B cell (primary cell): ENCODE results near the gene NSF. TPM values are rescaled to one million over a fixed set of nuclear protein-coding genes. Genes with fewer than 3 reads are reported as not detected.

Source experiments
- ATAC-seq: fragments of 200-7000 bp; cut with Tn5 transposase; one replicate; pipeline ENCODE4 v1.10.0; 2021; ENCODE audit warnings: low read depth, mild to moderate bottlenecking, moderate number of reproducible peaks, moderate library complexity
- CTCF ChIA-PET: fragments of 350-600 bp; sonication (Branson Sonifier 250); formaldehyde crosslinking; loops from one replicate; lab custom pipeline; 2021; ENCODE audit warnings: antibody characterized with exemption, inconsistent platforms; lab: Charles Lee
- POLR2A ChIA-PET: fragments of 350-600 bp; sonication (Branson Sonifier 250); formaldehyde crosslinking; loops from one replicate; lab custom pipeline; 2021; ENCODE audit warnings: antibody characterized with exemption; lab: Charles Lee
- DNase-seq: peaks from one replicate; pipeline ENCODE4 v3.0.0; 2013
- H2AFZ ChIP-seq: 2 replicates; pipeline ENCODE4 v1.6.1; 2012; ENCODE audit warnings: mild to moderate bottlenecking, low read depth, low read length; ENCODE audit not compliant: insufficient read depth, poor library complexity, severe bottlenecking
- H3K27ac ChIP-seq, 2 donors: 1 replicate in 1 of 2; 2 replicates in 1 of 2; pipeline ENCODE4 v1.5.1; 2012 to 2013; ENCODE audit warnings: low read length in 2 of 2, mild to moderate bottlenecking in 2 of 2, moderate library complexity in 1 of 2
- H3K27me3 ChIP-seq, 4 experiments: fragments of 200-600 bp in 1 of 4; sonication (generic) in 1 of 4; replicated peaks in 1 of 4; 1 replicate in 2 of 4; 2 replicates in 2 of 4; pipeline versions ENCODE4 v1.6.1 to v1.7.0; 2013 to 2016; ENCODE audit warnings: low read length in 3 of 4, mild to moderate bottlenecking in 2 of 4, mixed read lengths in 1 of 4, moderate library complexity in 1 of 4; ENCODE audit not compliant: insufficient read depth in 4 of 4, control insufficient read depth in 3 of 4; ENCODE audit errors: control extremely low read depth in 1 of 4
- H3K36me3 ChIP-seq, 2 experiments: replicated peaks in 1 of 2; 1 replicate in 1 of 2; 2 replicates in 1 of 2; pipeline versions ENCODE4 v1.6.1 to v1.7.1; 2013; ENCODE audit warnings: low read length in 1 of 2; ENCODE audit not compliant: insufficient read depth in 2 of 2, control insufficient read depth in 1 of 2; ENCODE audit errors: control extremely low read depth in 1 of 2, extremely low read depth in 1 of 2
- H3K4me1 ChIP-seq, 2 donors: fragments of 200-600 bp in 1 of 2; sonication (generic) in 1 of 2; 1 replicate in 1 of 2; 2 replicates in 1 of 2; pipeline versions ENCODE4 v1.5.1 to v1.6.1; 2013 to 2017; ENCODE audit warnings: low read length in 2 of 2; ENCODE audit not compliant: control insufficient read depth in 2 of 2, insufficient read depth in 2 of 2
- H3K4me2 ChIP-seq: replicated peaks from 2 replicates; pipeline ENCODE3; 2012; ENCODE audit warnings: mild to moderate bottlenecking, low read depth, low read length; ENCODE audit not compliant: poor library complexity, severe bottlenecking
- H3K4me3 ChIP-seq, 5 experiments: fragments of 200-600 bp in 1 of 5; sonication (generic) in 1 of 5; 1 replicate in 3 of 5; 2 replicates in 2 of 5; pipeline versions ENCODE4 v1.5.1 to v1.7.0; 2011 to 2016; ENCODE audit warnings: low read length in 4 of 5, mild to moderate bottlenecking in 4 of 5, low read depth in 2 of 5, control low read depth in 1 of 5, moderate library complexity in 1 of 5; ENCODE audit not compliant: insufficient read depth in 1 of 5; ENCODE audit errors: control extremely low read depth in 1 of 5, extremely low read depth in 1 of 5
- H3K79me2 ChIP-seq: fragments of 200-600 bp; sonication (generic); one replicate; pipeline ENCODE4 v1.6.0; 2016; ENCODE audit warnings: low read length; ENCODE audit not compliant: control insufficient read depth, insufficient read depth
- H3K9ac ChIP-seq: fragments of 200-600 bp; sonication (generic); 2 replicates; pipeline ENCODE4 v1.6.1; 2017; ENCODE audit warnings: mild to moderate bottlenecking, low read length, moderate library complexity
- H3K9me3 ChIP-seq, 3 donors: one replicate each; pipeline versions ENCODE4 v1.6.1 to v1.7.1; 2013; ENCODE audit warnings: low read length in 2 of 3; ENCODE audit not compliant: control insufficient read depth in 2 of 3, insufficient read depth in 1 of 3; ENCODE audit errors: control extremely low read depth in 1 of 3
- H4K20me1 ChIP-seq: 2 replicates; pipeline ENCODE4 v1.6.0; 2012; ENCODE audit warnings: mild to moderate bottlenecking, low read length; ENCODE audit not compliant: insufficient read depth, control insufficient read depth, poor library complexity, severe bottlenecking
- H3K27ac Mint-ChIP-seq: one replicate; pipeline ENCODE4 v1.8.0; 2021; ENCODE audit warnings: mixed read lengths
- H3K27me3 Mint-ChIP-seq: one replicate; pipeline ENCODE4 v1.8.0; 2021; ENCODE audit warnings: mixed read lengths
- H3K4me1 Mint-ChIP-seq: one replicate; pipeline ENCODE4 v1.8.0; 2021; ENCODE audit warnings: mixed read lengths
- H3K4me3 Mint-ChIP-seq: one replicate; pipeline ENCODE4 v1.8.0; 2021; ENCODE audit warnings: mixed read lengths
- H3K9me3 Mint-ChIP-seq: one replicate; pipeline ENCODE4 v1.8.0; 2022; ENCODE audit warnings: mixed read lengths; ENCODE audit not compliant: insufficient read depth
- CTCF ChIP-seq: fragments of 200-600 bp; IDR thresholded peaks from one replicate; pipeline ENCODE4 v1.8.0; 2022; ENCODE audit warnings: antibody characterized with exemption, mild to moderate bottlenecking
- EZH2 ChIP-seq: IDR thresholded peaks from 2 replicates; pipeline ENCODE4 v1.6.1; 2012; ENCODE audit warnings: borderline replicate concordance, low read depth, mild to moderate bottlenecking, moderate library complexity, low read length; ENCODE audit not compliant: insufficient read depth, poor library complexity, severe bottlenecking
- WGBS: methylation state at CpG from one replicate; pipeline ENCODE4 v1.1.5; 2013; ENCODE audit warnings: missing lambda C conversion rate; ENCODE audit not compliant: insufficient coverage; 5-methylcytosine and 5-hydroxymethylcytosine counted together
- intact Hi-C: fragments of 100-400 bp; cut with micrococcal nuclease; formaldehyde crosslinking; loops from one replicate; pipeline ENCODE4 v1.10.0; 2022
- polyA plus RNA-seq: library from polyadenylated mRNA; depleted of rRNA; stranded (reverse); fragments of >200 nt; gene quantifications from 2 replicates; pipeline ENCODE4 v1.2.3, GENCODE V29; 2012
- total RNA-seq, 2 donors: library from RNA; stranded (reverse); fragments of 120-200 nt in 1 of 2; gene quantifications; 1 replicate in 1 of 2; 2 replicates in 1 of 2; pipeline versions ENCODE4 v1.2.3 to v1.2.4, GENCODE V29; 2013 to 2022

Gene NSF
- total and polyA plus RNA-seq, 2 donors (not counting 1 experiment from before 2014, with no cell fraction given), result 10.9 to 91.0 TPM

GRCh38 chr17:46772475-46773220 is 182.2 kb downstream of the NSF start:
- CTCF ChIA-PET, result interaction anchor here (0.8 kb wide), 1 partner anchor 22 kb away, joined by 3 read pairs; no protein-coding TSS in a partner anchor
- Histone ChIP-seq H3K4me2 (peak overlapping the region; percentile 89), H3K79me2 (no peaks in the 10 kb centered on the region), H3K36me3 (no peaks in the 10 kb centered on the region), H2AFZ (peak overlapping the region; percentile 91), H3K4me1 (peaks cover 25 to 46% of the 10 kb centered on the region in 2 donors), H3K27ac (peak overlapping the region in 1 of 2 donors; percentile 31), H3K4me3 (peak overlapping the region; percentile 44 to 86 (median 73)), H4K20me1 (no peaks in the 10 kb centered on the region), H3K27me3 (peaks cover 0 to 29% (median 0%) of the 10 kb centered on the region in 4 experiments), H3K9me3 (peaks cover 0 to 4% (median 0%) of the 10 kb centered on the region in 3 donors), H3K9ac (peak overlapping the region; percentile 73)
- Mint-ChIP-seq H3K27ac (peak overlapping the region; percentile 37), H3K4me1 (peaks cover 31% of the 10 kb centered on the region), H3K9me3 (no peaks in the 10 kb centered on the region), H3K4me3 (peak overlapping the region; percentile 90), H3K27me3 (no peaks in the 10 kb centered on the region)
- 3% methylated on average over 10 of the region's 16 CpGs for WGBS
- POLR2A ChIA-PET, result no interaction called here
- ATAC-seq, result no peak
- intact Hi-C loops, result no loop called here
- no peak for DNase-seq
- TF ChIP-seq CTCF, result no peak
- no peak for TF ChIP-seq EZH2

GRCh38 chr17:46773221-46773605 is 182.7 kb downstream of the NSF start:
- Mint-ChIP-seq H3K4me1 (peaks cover 31% of the 10 kb centered on the region), H3K9me3 (no peaks in the 10 kb centered on the region), H3K27me3 (no peaks in the 10 kb centered on the region), H3K4me3 (peak overlapping the region; percentile 90), H3K27ac (peak overlapping the region; percentile 37)
- Histone ChIP-seq H3K4me1 (peaks cover 25 to 46% of the 10 kb centered on the region in 2 donors), H3K9me3 (peaks cover 0 to 4% (median 0%) of the 10 kb centered on the region in 3 donors), H3K79me2 (no peaks in the 10 kb centered on the region), H3K36me3 (no peaks in the 10 kb centered on the region), H3K4me2 (peak overlapping the region; percentile 89), H3K27me3 (peaks cover 0 to 29% (median 0%) of the 10 kb centered on the region in 4 experiments), H2AFZ (peak overlapping the region; percentile 27), H3K9ac (peak overlapping the region; percentile 4), H4K20me1 (no peaks in the 10 kb centered on the region), H3K4me3 (no peak overlapping the region), H3K27ac (no peak overlapping the region)
- WGBS, result 4% methylated on average over 5 of the region's 6 CpGs
- peak; percentile 19 for ATAC-seq
- intact Hi-C loops, result no loop called here
- DNase-seq, result peak; percentile 60
- TF ChIP-seq EZH2, result no peak
- no peak for TF ChIP-seq CTCF
- ChIA-PET POLR2A (no interaction called here), CTCF (interaction anchor here (0.8 kb wide), 1 partner anchor 22 kb away, joined by 3 read pairs; no protein-coding TSS in a partner anchor)
